Hair follicular keratinocyte (primary cell): ENCODE measurements around the gene PRR27. TPM values are rescaled to one million over a fixed set of nuclear protein-coding genes. Genes with fewer than 3 reads are reported as not detected.

Experiments
- total RNA-seq: library from RNA; depleted of rRNA; stranded (reverse); fragments of >200 nt; gene quantifications from 2 replicates; pipeline ENCODE4 v1.2.3, GENCODE V29; 2015

Gene PRR27
- not detected in 2 replicates for total RNA-seq

DNA sequence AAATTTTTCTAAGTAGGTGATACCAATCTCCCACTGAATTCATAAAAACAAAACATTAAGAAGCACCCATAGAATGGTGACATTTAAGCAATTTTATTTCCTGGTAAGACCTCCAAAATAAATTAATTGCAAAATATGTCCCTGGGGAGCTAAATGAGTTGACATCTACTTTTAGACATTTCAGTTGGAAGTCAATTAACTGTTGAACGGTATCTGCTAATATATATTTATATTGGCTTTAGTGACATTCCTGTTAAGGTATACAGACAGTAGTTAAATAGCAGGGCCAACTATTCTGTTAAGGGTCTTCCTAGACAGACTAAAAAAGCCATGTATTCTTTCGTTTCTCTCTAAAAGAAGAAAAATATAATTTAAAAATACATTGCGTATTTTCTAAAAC, at the start of gene PRR27:
PRR27 (plus strand) TSS at position 301 of the 400 bp plus-strand sequence. CDS start 139 bp downstream, outside the sequence.

GRCh38 chr4:70195425-70195824, 41.4 kb downstream of the PRR27 start, which contains the start of gene ODAM:
ODAM (plus strand) TSS chr4:70195725; CDS start chr4:70196544, 819 bp downstream.

Other genes with a start within 250 kb of the PRR27 start
- gene CSN1S1, start 223.2 kb upstream of the PRR27 start, total RNA-seq: not detected in 2 replicates
- not detected in 2 replicates for gene CSN2, start 188.5 kb upstream of the PRR27 start, total RNA-seq
- not detected in 2 replicates for gene STATH, start 158.3 kb upstream of the PRR27 start, total RNA-seq
- gene HTN3, start 125.8 kb upstream of the PRR27 start, total RNA-seq: not detected in 2 replicates
- gene HTN1, start 103.8 kb upstream of the PRR27 start, total RNA-seq: not detected in 2 replicates
- gene ODAM, start 41.5 kb downstream of the PRR27 start, total RNA-seq: not detected in 2 replicates
- not detected in 2 replicates for gene FDCSP, start 71.9 kb downstream of the PRR27 start, total RNA-seq
- not detected in 2 replicates for gene CSN3, start 88.4 kb downstream of the PRR27 start, total RNA-seq
- not detected in 2 replicates for gene CABS1, start 180.7 kb downstream of the PRR27 start, total RNA-seq
- not detected in 2 replicates for gene SMR3A, start 206.5 kb downstream of the PRR27 start, total RNA-seq
- not detected in 2 replicates for gene SMR3B, start 228.9 kb downstream of the PRR27 start, total RNA-seq
- not detected in 2 replicates for gene OPRPN, start 243.7 kb downstream of the PRR27 start, total RNA-seq